ENCODE data around the gene TGFBR2. TPM values are rescaled to one million over a fixed set of nuclear protein-coding genes. Genes with fewer than 3 reads are reported as not detected.

The TGFBR2 gene
- total RNA-seq, 2 experiments from 2014 or later = 74.4 to 77.8 TPM

- Mint-ChIP-seq H3K9me3 (peaks cover 3% of the 10 kb centered on the region), H3K4me3 (no peak overlapping the region), H3K36me3 (ENCODE audit: low read depth) (no peaks in the 10 kb centered on the region), H3K27ac (no peak overlapping the region), H3K4me1 (no peaks in the 10 kb centered on the region), H3K27me3 (no peaks in the 10 kb centered on the region)
- CTCF ChIA-PET = no interaction called here
- POLR2A ChIA-PET = no interaction called here
- DNase-seq = no peak
These were observed 20.1 kb upstream of the TGFBR2 start for GRCh38 chr3:30586096-30586805.

GRCh38 chr3:30586806-30587486 lies 19.5 kb upstream of the TGFBR2 start:
- no peak overlapping the region for H3K4me3 Mint-ChIP-seq

GRCh38 chr3:30587904-30588303 lies 18.5 kb upstream of the TGFBR2 start:
- H3K27ac Mint-ChIP-seq = no peak overlapping the region
- no peaks in the 10 kb centered on the region for H3K4me1 Mint-ChIP-seq
- no peak overlapping the region for H3K4me3 Mint-ChIP-seq
- CTCF ChIA-PET = no interaction called here
- H3K9me3 Mint-ChIP-seq = peaks cover 10% of the 10 kb centered on the region
- no peaks in the 10 kb centered on the region for H3K27me3 Mint-ChIP-seq
- peaks cover 4% of the 10 kb centered on the region for H3K36me3 Mint-ChIP-seq (ENCODE audit: low read depth)
- POLR2A ChIA-PET = no interaction called here
- no peak for DNase-seq

More at GRCh38 chr3:30586806-30587486, 19.5 kb upstream of the TGFBR2 start:
- POLR2A ChIA-PET = no interaction called here
- Mint-ChIP-seq H3K27ac (no peak overlapping the region), H3K27me3 (no peaks in the 10 kb centered on the region), H3K36me3 (ENCODE audit: low read depth) (no peaks in the 10 kb centered on the region), H3K4me1 (no peaks in the 10 kb centered on the region), H3K9me3 (peaks cover 3% of the 10 kb centered on the region)
- CTCF ChIA-PET = no interaction called here
- DNase-seq = no peak

- no peak for DNase-seq
- peaks cover 32% of the 10 kb centered on the region for H3K4me1 Mint-ChIP-seq
- ChIA-PET POLR2A (no interaction called here), CTCF (no interaction called here)
- no peak overlapping the region for H3K4me3 Mint-ChIP-seq
- peaks cover 5% of the 10 kb centered on the region for H3K36me3 Mint-ChIP-seq (ENCODE audit: low read depth)
- peaks cover 16% of the 10 kb centered on the region for H3K9me3 Mint-ChIP-seq
- no peaks in the 10 kb centered on the region for H3K27me3 Mint-ChIP-seq
- no peak overlapping the region for H3K27ac Mint-ChIP-seq
These were observed 10.2 kb upstream of the TGFBR2 start for GRCh38 chr3:30596152-30596551.

GRCh38 chr3:30597131-30597768 lies 9.2 kb upstream of the TGFBR2 start:
- POLR2A ChIA-PET = no interaction called here
- no peak overlapping the region for H3K27ac Mint-ChIP-seq
- no peaks in the 10 kb centered on the region for H3K27me3 Mint-ChIP-seq
- no peak for DNase-seq
- H3K4me1 Mint-ChIP-seq = peaks cover 39% of the 10 kb centered on the region
- peaks cover 3% of the 10 kb centered on the region for H3K36me3 Mint-ChIP-seq (ENCODE audit: low read depth)
- CTCF ChIA-PET = no interaction called here
- H3K9me3 Mint-ChIP-seq = peaks cover 13% of the 10 kb centered on the region
- H3K4me3 Mint-ChIP-seq = no peak overlapping the region

- ChIA-PET POLR2A (no interaction called here), CTCF (no interaction called here)
- Mint-ChIP-seq H3K27me3 (no peaks in the 10 kb centered on the region), H3K9me3 (peaks cover 9% of the 10 kb centered on the region), H3K27ac (no peak overlapping the region), H3K4me1 (peaks cover 43% of the 10 kb centered on the region), H3K36me3 (ENCODE audit: low read depth) (peaks cover 2% of the 10 kb centered on the region), H3K4me3 (no peak overlapping the region)
- no peak for DNase-seq
These were observed 8.6 kb upstream of the TGFBR2 start for GRCh38 chr3:30597769-30598134.

- DNase-seq = no peak
- no peak overlapping the region for H3K4me3 Mint-ChIP-seq
- CTCF ChIA-PET = interaction anchor here (1.0 kb wide), 1 partner anchor 210 kb away, joined by 3 read pairs; no protein-coding TSS in a partner anchor
- H3K27ac Mint-ChIP-seq = peak overlapping the region; percentile 68
- peaks cover 2% of the 10 kb centered on the region for H3K36me3 Mint-ChIP-seq (ENCODE audit: low read depth)
- peaks cover 54% of the 10 kb centered on the region for H3K4me1 Mint-ChIP-seq
- peaks cover 6% of the 10 kb centered on the region for H3K9me3 Mint-ChIP-seq
- H3K27me3 Mint-ChIP-seq = no peaks in the 10 kb centered on the region
- POLR2A ChIA-PET = no interaction called here
These were observed 7.5 kb upstream of the TGFBR2 start for GRCh38 chr3:30598668-30599545.

- H3K27me3 Mint-ChIP-seq = no peaks in the 10 kb centered on the region
- H3K4me1 Mint-ChIP-seq = peaks cover 71% of the 10 kb centered on the region
These were observed 5.8 kb upstream of the TGFBR2 start for GRCh38 chr3:30600572-30600971.

GRCh38 chr3:30602946-30603345 lies 3.5 kb upstream of the TGFBR2 start:
- peaks cover 4% of the 10 kb centered on the region for H3K9me3 Mint-ChIP-seq
- DNase-seq = no peak
- H3K4me3 Mint-ChIP-seq = peak overlapping the region; percentile 34
- peaks cover 3% of the 10 kb centered on the region for H3K36me3 Mint-ChIP-seq (ENCODE audit: low read depth)
- ChIA-PET POLR2A (no interaction called here), CTCF (interaction anchor here (0.6 kb wide), 2 partner anchors 78 to 365 kb away, joined by 4 read pairs; no protein-coding TSS in a partner anchor)
- peak overlapping the region; percentile 99 for H3K27ac Mint-ChIP-seq
- no peaks in the 10 kb centered on the region for H3K27me3 Mint-ChIP-seq
- H3K4me1 Mint-ChIP-seq = peaks cover 70% of the 10 kb centered on the region

More at GRCh38 chr3:30600572-30600971, 5.8 kb upstream of the TGFBR2 start:
- DNase-seq = no peak
- ChIA-PET CTCF (interaction anchor here (1.2 kb wide), 1 partner anchor 29 kb away, joined by 4 read pairs; no protein-coding TSS in a partner anchor), POLR2A (no interaction called here)
- no peak overlapping the region for H3K4me3 Mint-ChIP-seq
- H3K27ac Mint-ChIP-seq = no peak overlapping the region
- H3K9me3 Mint-ChIP-seq = peaks cover 4% of the 10 kb centered on the region
- H3K36me3 Mint-ChIP-seq (ENCODE audit: low read depth) = peaks cover 2% of the 10 kb centered on the region

- Mint-ChIP-seq H3K27me3 (no peaks in the 10 kb centered on the region), H3K27ac (peak overlapping the region; percentile 99), H3K36me3 (ENCODE audit: low read depth) (peaks cover 14% of the 10 kb centered on the region), H3K4me1 (peaks cover 63% of the 10 kb centered on the region), H3K9me3 (peaks cover 4% of the 10 kb centered on the region), H3K4me3 (peak overlapping the region; percentile 92)
- no peak for DNase-seq
- CTCF ChIA-PET = interaction anchor here (2.1 kb wide), 1 partner anchor 85 kb away, joined by 4 read pairs; no protein-coding TSS in a partner anchor
- POLR2A ChIA-PET = no interaction called here
These were observed 2.3 kb upstream of the TGFBR2 start for GRCh38 chr3:30604093-30604492.

- ChIA-PET POLR2A (no interaction called here), CTCF (interaction anchor here (0.8 to 2.1 kb wide), 4 partner anchors 10 to 251 kb away, joined by 3 to 5 read pairs (median 4); no protein-coding TSS in a partner anchor)
- Mint-ChIP-seq H3K27me3 (no peaks in the 10 kb centered on the region), H3K4me1 (peaks cover 59% of the 10 kb centered on the region), H3K9me3 (peaks cover 4% of the 10 kb centered on the region), H3K27ac (peak overlapping the region; percentile 99), H3K36me3 (ENCODE audit: low read depth) (peaks cover 17% of the 10 kb centered on the region), H3K4me3 (peak overlapping the region; percentile 92)
- no peak for DNase-seq
These were observed 1.8 kb upstream of the TGFBR2 start for GRCh38 chr3:30604558-30604957.

GRCh38 chr3:30605005-30605404 lies 1.4 kb upstream of the TGFBR2 start:
- peaks cover 4% of the 10 kb centered on the region for H3K9me3 Mint-ChIP-seq
- peaks cover 22% of the 10 kb centered on the region for H3K36me3 Mint-ChIP-seq (ENCODE audit: low read depth)
- no peaks in the 10 kb centered on the region for H3K27me3 Mint-ChIP-seq
- POLR2A ChIA-PET = no interaction called here
- peak overlapping the region; percentile 92 for H3K4me3 Mint-ChIP-seq
- DNase-seq = no peak
- H3K4me1 Mint-ChIP-seq = peaks cover 59% of the 10 kb centered on the region
- peak overlapping the region; percentile 99 for H3K27ac Mint-ChIP-seq
- CTCF ChIA-PET = interaction anchor here (0.8 to 2.1 kb wide), 4 partner anchors 10 to 251 kb away, joined by 3 to 5 read pairs (median 4); no protein-coding TSS in a partner anchor
